ENCODE results near the gene SPDYE4. TPM values are rescaled to one million over a fixed set of nuclear protein-coding genes. Genes with fewer than 3 reads are reported as not detected.

SPDYE4 gene
- total and polyA plus RNA-seq, 7 experiments from 2014 or later = 0.34 TPM; not detected in 6

GRCh38 chr17:8801135-8801840 lies 42.9 kb upstream of the SPDYE4 start:
- Histone ChIP-seq H3K27ac (ENCODE audit: low read depth, low read length) (no peak overlapping the region), H3K9me3 (ENCODE audit: control insufficient read depth in 2 of 3, low read length in 3 of 3) (no peaks in the 10 kb centered on the region), H3K4me1 (ENCODE audit: control insufficient read depth in 2 of 2, insufficient read depth in 2 of 2, low read length in 2 of 2) (no peaks in the 10 kb centered on the region), H3K36me3 (ENCODE audit: control insufficient read depth in 2 of 3, insufficient read depth in 3 of 3, low read length in 3 of 3) (no peaks in the 10 kb centered on the region), H3K4me3 (ENCODE audit: low read length) (no peak overlapping the region), H3K27me3 (ENCODE audit: control insufficient read depth in 2 of 2, insufficient read depth in 2 of 2, low read length in 2 of 2) (no peaks in the 10 kb centered on the region)
- no peak overlapping the region for H3K4me3 Mint-ChIP-seq
- H3K27ac Mint-ChIP-seq = no peak overlapping the region
- H3K27me3 Mint-ChIP-seq = no peaks in the 10 kb centered on the region
- no peak for DNase-seq
- POLR2A ChIA-PET = interaction anchor here (0.6 kb wide), 1 partner anchor 1640 kb away, joined by 3 read pairs; no protein-coding TSS in a partner anchor
- no peaks in the 10 kb centered on the region for H3K9me3 Mint-ChIP-seq
- intact Hi-C loops (cut with micrococcal nuclease) = no loop called here
- H3K4me1 Mint-ChIP-seq = peaks cover 0 to 2% (median 0%) of the 10 kb centered on the region in 7 donors
- ATAC-seq = no peak
- CTCF ChIA-PET = interaction anchor here (1.2 to 1.3 kb wide), 2 partner anchors 15 to 196 kb away, joined by 3 to 4 read pairs; no protein-coding TSS in a partner anchor
- H3K36me3 Mint-ChIP-seq = peaks cover 0 to 7% (median 0%) of the 10 kb centered on the region in 5 donors

DNA sequence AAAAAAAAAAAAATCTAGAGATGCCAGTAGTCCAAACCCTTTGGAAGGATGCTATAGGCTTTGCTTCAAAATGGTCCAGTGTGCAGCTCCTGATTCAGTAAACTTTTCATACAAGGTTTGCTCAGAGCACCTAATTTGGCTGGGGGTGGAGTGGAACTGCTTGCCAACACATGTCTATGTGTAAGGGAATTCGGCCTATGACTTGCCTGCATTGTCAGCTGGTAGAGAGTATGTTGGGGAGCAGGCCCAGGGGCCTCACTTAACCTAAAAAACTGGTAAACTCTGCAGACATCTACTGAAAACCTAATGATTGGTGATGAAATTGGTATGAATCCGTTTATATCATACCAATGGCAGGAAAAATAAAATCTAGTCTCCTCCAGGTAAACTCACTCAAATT lies 42.3 kb upstream of the SPDYE4 start:
- no peaks in the 10 kb centered on the region for H3K4me1 ChIP-seq (ENCODE audit: control insufficient read depth in 2 of 2, insufficient read depth in 2 of 2, low read length in 2 of 2)
- no peak overlapping the region for H3K27ac ChIP-seq (ENCODE audit: low read depth, low read length)
- H3K36me3 ChIP-seq (ENCODE audit: control insufficient read depth in 2 of 3, insufficient read depth in 3 of 3, low read length in 3 of 3) = no peaks in the 10 kb centered on the region
- intact Hi-C loops (cut with micrococcal nuclease) = loop anchor here in 1 of 2 donors (1.0 kb wide), 1 partner anchor 19 kb away; no protein-coding TSS in a partner anchor
- Mint-ChIP-seq H3K9me3 (no peaks in the 10 kb centered on the region), H3K27ac (no peak overlapping the region), H3K4me1 (peaks cover 0 to 2% (median 0%) of the 10 kb centered on the region in 7 donors), H3K36me3 (peaks cover 0 to 7% (median 0%) of the 10 kb centered on the region in 5 donors), H3K4me3 (no peak overlapping the region), H3K27me3 (no peaks in the 10 kb centered on the region)
- DNase-seq (no peak), ATAC-seq (no peak)
- no peak overlapping the region for H3K4me3 ChIP-seq (ENCODE audit: low read length)
- ChIA-PET CTCF (interaction anchor here (1.2 to 1.3 kb wide), 2 partner anchors 15 to 197 kb away, joined by 3 to 4 read pairs; no protein-coding TSS in a partner anchor), POLR2A (no interaction called here)
- H3K9me3 ChIP-seq (ENCODE audit: control insufficient read depth in 2 of 3, low read length in 3 of 3) = no peaks in the 10 kb centered on the region
- no peaks in the 10 kb centered on the region for H3K27me3 ChIP-seq (ENCODE audit: control insufficient read depth in 2 of 2, insufficient read depth in 2 of 2, low read length in 2 of 2)

GRCh38 chr17:8799570-8800212 lies 41.3 kb upstream of the SPDYE4 start:
- Mint-ChIP-seq H3K4me3 (no peak overlapping the region), H3K27me3 (peaks cover 0 to 4% (median 0%) of the 10 kb centered on the region in 5 donors), H3K4me1 (peaks cover 0 to 4% (median 0%) of the 10 kb centered on the region in 7 donors), H3K9me3 (no peaks in the 10 kb centered on the region), H3K27ac (peak overlapping the region in 1 of 9 donors; percentile 25), H3K36me3 (peaks cover 0 to 7% (median 0%) of the 10 kb centered on the region in 5 donors)
- POLR2A ChIA-PET = no interaction called here
- Histone ChIP-seq H3K27ac (ENCODE audit: low read depth, low read length) (no peak overlapping the region), H3K4me1 (ENCODE audit: control insufficient read depth in 2 of 2, insufficient read depth in 2 of 2, low read length in 2 of 2) (no peaks in the 10 kb centered on the region), H3K36me3 (ENCODE audit: control insufficient read depth in 2 of 3, insufficient read depth in 3 of 3, low read length in 3 of 3) (no peaks in the 10 kb centered on the region), H3K27me3 (ENCODE audit: control insufficient read depth in 2 of 2, insufficient read depth in 2 of 2, low read length in 2 of 2) (no peaks in the 10 kb centered on the region), H3K9me3 (ENCODE audit: control insufficient read depth in 2 of 3, low read length in 3 of 3) (no peaks in the 10 kb centered on the region), H3K4me3 (ENCODE audit: low read length) (no peak overlapping the region)
- intact Hi-C loops (cut with micrococcal nuclease) = loop anchor here (1.0 to 10.0 kb wide), 3 partner anchors 20 to 199 kb away; no protein-coding TSS in a partner anchor
- CTCF ChIA-PET = interaction anchor here (1.2 to 1.3 kb wide), 2 partner anchors 14 to 198 kb away, joined by 3 to 4 read pairs; no protein-coding TSS in a partner anchor
- ATAC-seq = no peak
- no peak for DNase-seq

GRCh38 chr17:8798846-8799569 lies 40.7 kb upstream of the SPDYE4 start, which contains the start of gene MFSD6L:
Gene MFSD6L, minus strand, starts transcription at chr17:8799365. Its CDS starts 245 bp downstream, at chr17:8799120.
- POLR2A ChIA-PET = no interaction called here
- DNase-seq (no peak), ATAC-seq (no peak)
- Mint-ChIP-seq H3K9me3 (no peaks in the 10 kb centered on the region), H3K4me3 (no peak within 1 kb of the TSS), H3K36me3 (peaks cover 0 to 5% (median 0%) of the 10 kb centered on the region in 5 donors), H3K4me1 (peaks cover 0 to 4% (median 0%) of the 10 kb centered on the region in 7 donors), H3K27ac (peak within 1 kb of the TSS in 1 of 9 donors; percentile 25), H3K27me3 (peaks cover 0 to 4% (median 0%) of the 10 kb centered on the region in 5 donors)
- intact Hi-C loops (cut with micrococcal nuclease) = loop anchor here (1.0 to 10.0 kb wide), 2 partner anchors 96 to 199 kb away; no protein-coding TSS in a partner anchor
- Histone ChIP-seq H3K36me3 (ENCODE audit: control insufficient read depth in 2 of 3, insufficient read depth in 3 of 3, low read length in 3 of 3) (no peaks in the 10 kb centered on the region), H3K9me3 (ENCODE audit: control insufficient read depth in 2 of 3, low read length in 3 of 3) (no peaks in the 10 kb centered on the region), H3K27me3 (ENCODE audit: control insufficient read depth in 2 of 2, insufficient read depth in 2 of 2, low read length in 2 of 2) (no peaks in the 10 kb centered on the region), H3K4me3 (ENCODE audit: low read length) (no peak within 1 kb of the TSS), H3K27ac (ENCODE audit: low read depth, low read length) (no peak within 1 kb of the TSS), H3K4me1 (ENCODE audit: control insufficient read depth in 2 of 2, insufficient read depth in 2 of 2, low read length in 2 of 2) (no peaks in the 10 kb centered on the region)
- CTCF ChIA-PET = interaction anchor here (1.0 to 1.5 kb wide), 2 partner anchors 8 to 199 kb away, joined by 3 to 4 read pairs; no protein-coding TSS in a partner anchor

- POLR2A ChIA-PET = no interaction called here
These were observed 40.0 kb upstream of the SPDYE4 start for GRCh38 chr17:8798176-8798845.

More at GRCh38 chr17:8798176-8798845, 40.0 kb upstream of the SPDYE4 start:
- no peaks in the 10 kb centered on the region for H3K4me1 ChIP-seq (ENCODE audit: control insufficient read depth in 2 of 2, insufficient read depth in 2 of 2, low read length in 2 of 2)
- no peaks in the 10 kb centered on the region for H3K9me3 Mint-ChIP-seq
- H3K9me3 ChIP-seq (ENCODE audit: control insufficient read depth in 2 of 3, low read length in 3 of 3) = no peaks in the 10 kb centered on the region
- H3K27ac ChIP-seq (ENCODE audit: low read depth, low read length) = no peak overlapping the region
- peaks cover 0 to 4% (median 0%) of the 10 kb centered on the region in 5 donors for H3K36me3 Mint-ChIP-seq
- H3K27ac Mint-ChIP-seq = no peak overlapping the region
- intact Hi-C loops (cut with micrococcal nuclease) = loop anchor here in 1 of 2 donors (10.0 kb wide), 1 partner anchor 96 kb away; no protein-coding TSS in a partner anchor
- H3K36me3 ChIP-seq (ENCODE audit: control insufficient read depth in 2 of 3, insufficient read depth in 3 of 3, low read length in 3 of 3) = no peaks in the 10 kb centered on the region
- no peaks in the 10 kb centered on the region for H3K27me3 ChIP-seq (ENCODE audit: control insufficient read depth in 2 of 2, insufficient read depth in 2 of 2, low read length in 2 of 2)
- no peak overlapping the region for H3K4me3 Mint-ChIP-seq
- H3K4me3 ChIP-seq (ENCODE audit: low read length) = no peak overlapping the region
- ATAC-seq = no peak
- CTCF ChIA-PET = interaction anchor here (1.0 to 1.5 kb wide), 2 partner anchors 9 to 200 kb away, joined by 3 to 4 read pairs; no protein-coding TSS in a partner anchor
- peaks cover 0 to 4% (median 0%) of the 10 kb centered on the region in 7 donors for H3K4me1 Mint-ChIP-seq
- peaks cover 0 to 4% (median 0%) of the 10 kb centered on the region in 5 donors for H3K27me3 Mint-ChIP-seq
- no peak for DNase-seq

Measured in naive thymus-derived CD4-positive, alpha-beta T cell (primary cell).